ENCODE measurements around the gene ADAM19.

- no peak for TF ChIP-seq POLR2AphosphoS5 (IDR thresholded peaks at IDR 0.05; ENCODE audit: low read depth, low read length)
- no peak for TF ChIP-seq POLR2A (IDR thresholded peaks at IDR 0.05; ENCODE audit: low read depth, low read length)
These were observed 8.6 kb downstream of the ADAM19 start for GRCh38 chr5:157566902-157567489.

Measured in GM12892 (cell line).